ENCODE measurements around the gene PRPF38B.

- TF ChIP-seq POLR2AphosphoS5 (IDR thresholded peaks at IDR 0.05; ENCODE audit: low read depth, low read length): no peak
- no peak for TF ChIP-seq REST (IDR thresholded peaks at IDR 0.05; ENCODE audit: insufficient read depth in 1 of 2, low read depth in 2 of 2, low read length in 2 of 2)
Measured at GRCh38 chr1:108703939-108704338, 11.8 kb downstream of the PRPF38B start.
